Right renal pelvis (tissue), 4 donors: ENCODE data around the gene TSKS. TPM values are rescaled to one million over a fixed set of nuclear protein-coding genes. Genes with fewer than 3 reads are reported as not detected.

ENCODE experiments used
- DNase-seq, 4 donors: peaks; one replicate each; pipeline ENCODE4 v3.0.0-alpha.2; 2013; ENCODE audit warnings: low read depth in 4 of 4, low spot score in 3 of 4, missing footprints in 1 of 4
- polyA plus RNA-seq, 4 donors: library from polyadenylated mRNA; unstranded; fragments of 120-200 nt; gene quantifications; one replicate each; pipeline ENCODE4 v1.2.1, GENCODE V29; 2013; ENCODE audit not compliant: insufficient read length in 4 of 4

TSKS gene
- polyA plus RNA-seq, 4 donors, result 0.11 to 0.38 TPM; not detected in 2

- peak in 1 of 4 donors; percentile 9 for DNase-seq
These were observed 4.3 kb upstream of the TSKS start for GRCh38 chr19:49767381-49767780.

GRCh38 chr19:49766930-49767299 lies 3.8 kb upstream of the TSKS start, which contains the start of gene AP2A1:
AP2A1 (plus strand) TSS chr19:49767001; CDS start chr19:49767134, 133 bp downstream.
- DNase-seq, result peak in 1 of 4 donors; percentile 20

GRCh38 chr19:49766007-49766929 lies 3.2 kb upstream of the TSKS start:
- DNase-seq, result peak; percentile 98 to 99 (median 98)

GRCh38 chr19:49764341-49764740 lies 1.2 kb upstream of the TSKS start:
- DNase-seq, result no peak

GRCh38 chr19:49761625-49762311 lies 1.3 kb downstream of the TSKS start:
- DNase-seq, result peak in 1 of 4 donors; percentile 17

- DNase-seq, result no peak
These were observed 1.9 kb downstream of the TSKS start for GRCh38 chr19:49761249-49761624.

- no peak for DNase-seq
These were observed 4.8 kb downstream of the TSKS start for GRCh38 chr19:49758292-49758691.

GRCh38 chr19:49755956-49756355 lies 7.2 kb downstream of the TSKS start:
- DNase-seq, result no peak

- no peak for DNase-seq
These were observed 10.4 kb downstream of the TSKS start for GRCh38 chr19:49752701-49753100.

- DNase-seq, result no peak
These were observed 13.3 kb downstream of the TSKS start for GRCh38 chr19:49749771-49750170.

- no peak for DNase-seq
These were observed 13.9 kb downstream of the TSKS start for GRCh38 chr19:49749055-49749716.

- no peak for DNase-seq
These were observed 16.7 kb downstream of the TSKS start for GRCh38 chr19:49746206-49746958.

GRCh38 chr19:49744946-49745381 lies 18.1 kb downstream of the TSKS start:
- no peak for DNase-seq

GRCh38 chr19:49741210-49741844 lies 21.8 kb downstream of the TSKS start:
- DNase-seq, result no peak

GRCh38 chr19:49739933-49740332 lies 23.2 kb downstream of the TSKS start:
- DNase-seq, result no peak

GRCh38 chr19:49739098-49739497 lies 24.0 kb downstream of the TSKS start:
- no peak for DNase-seq

- DNase-seq, result no peak
These were observed 24.8 kb downstream of the TSKS start for GRCh38 chr19:49738268-49738667.

- DNase-seq, result no peak
These were observed 32.9 kb downstream of the TSKS start for GRCh38 chr19:49730166-49730565.

GRCh38 chr19:49727217-49728030 lies 35.7 kb downstream of the TSKS start:
- peak in 1 of 4 donors; percentile 14 for DNase-seq
